Ascending aorta (tissue), 2 donors: Measurements from ENCODE around the gene WWC1. TPM values are rescaled to one million over a fixed set of nuclear protein-coding genes. Genes with fewer than 3 reads are reported as not detected.

Experiments
- DNase-seq, 2 donors: peaks; one replicate each; pipeline ENCODE4 v3.0.0-alpha.2; 2019; ENCODE audit warnings: low spot score in 2 of 2
- H3K27ac ChIP-seq, 2 donors: fragments of 200-600 bp; sonication (generic); one replicate each; pipeline ENCODE4 v1.5.1; 2016 to 2017; ENCODE audit warnings: mild to moderate bottlenecking in 1 of 2
- H3K27me3 ChIP-seq: fragments of 200-600 bp; sonication (generic); one replicate; pipeline ENCODE4 v1.5.1; 2017
- H3K36me3 ChIP-seq, 2 donors: fragments of 200-600 bp; sonication (generic); one replicate each; pipeline ENCODE4 v1.5.1; 2016
- H3K4me1 ChIP-seq, 2 donors: fragments of 200-600 bp; sonication (generic); one replicate each; pipeline ENCODE4 v1.5.1; 2016 to 2017; ENCODE audit warnings: mild to moderate bottlenecking in 1 of 2
- H3K4me3 ChIP-seq, 2 donors: fragments of 200-600 bp; sonication (generic); one replicate each; pipeline ENCODE4 v1.5.1; 2016 to 2017; ENCODE audit warnings: mild to moderate bottlenecking in 1 of 2
- H3K9me3 ChIP-seq, 2 donors: fragments of 200-600 bp; sonication (generic); one replicate each; pipeline ENCODE4 v1.5.1; 2016
- intact Hi-C: fragments of 100-400 bp; cut with DNase I; formaldehyde crosslinking; loops from one replicate; pipeline ENCODE4 v1.15.1; 2023
- total RNA-seq: library from RNA; depleted of rRNA; stranded (reverse); fragments of >200 nt; gene quantifications from one replicate; pipeline ENCODE4 v1.1.0, GENCODE V29; 2016
- TF ChIP-seq, protein P1 (sequence below), 3 experiments: fragments of 200-600 bp in 2 of 3; fragments of 450-650 bp in 1 of 3; sonication (generic) in 2 of 3; IDR thresholded peaks; one replicate each; pipeline ENCODE4 v1.5.1; 2016 to 2019; ENCODE audit warnings: antibody characterized with exemption in 3 of 3, mild to moderate bottlenecking in 1 of 3, moderate library complexity in 1 of 3

WWC1 gene
- total RNA-seq, 1 donor from 2014 or later: not detected

DNA sequence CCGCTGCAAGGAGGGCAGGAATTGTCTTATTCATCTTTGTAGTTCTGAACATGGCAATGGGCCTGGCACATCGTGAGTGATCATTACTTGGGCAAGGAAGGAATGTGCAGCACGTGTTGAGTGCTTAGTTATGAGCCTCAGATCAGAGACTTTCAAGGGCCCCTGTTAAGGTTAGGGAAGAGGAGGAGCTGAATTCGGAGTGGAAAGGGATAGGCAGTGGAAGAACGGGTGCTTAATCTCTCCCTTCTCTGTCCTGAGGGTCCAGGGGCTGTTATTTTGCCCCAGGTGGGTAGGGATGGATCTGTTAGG lies 135.4 kb downstream of the WWC1 start:
- Histone ChIP-seq H3K4me3 (no peak overlapping the region), H3K27ac (no peak overlapping the region), H3K27me3 (no peaks in the 10 kb centered on the region), H3K4me1 (no peaks in the 10 kb centered on the region), H3K36me3 (no peaks in the 10 kb centered on the region), H3K9me3 (no peaks in the 10 kb centered on the region)
- intact Hi-C loops: no loop called here
- no peak for DNase-seq
- TF ChIP-seq, protein P1, sequence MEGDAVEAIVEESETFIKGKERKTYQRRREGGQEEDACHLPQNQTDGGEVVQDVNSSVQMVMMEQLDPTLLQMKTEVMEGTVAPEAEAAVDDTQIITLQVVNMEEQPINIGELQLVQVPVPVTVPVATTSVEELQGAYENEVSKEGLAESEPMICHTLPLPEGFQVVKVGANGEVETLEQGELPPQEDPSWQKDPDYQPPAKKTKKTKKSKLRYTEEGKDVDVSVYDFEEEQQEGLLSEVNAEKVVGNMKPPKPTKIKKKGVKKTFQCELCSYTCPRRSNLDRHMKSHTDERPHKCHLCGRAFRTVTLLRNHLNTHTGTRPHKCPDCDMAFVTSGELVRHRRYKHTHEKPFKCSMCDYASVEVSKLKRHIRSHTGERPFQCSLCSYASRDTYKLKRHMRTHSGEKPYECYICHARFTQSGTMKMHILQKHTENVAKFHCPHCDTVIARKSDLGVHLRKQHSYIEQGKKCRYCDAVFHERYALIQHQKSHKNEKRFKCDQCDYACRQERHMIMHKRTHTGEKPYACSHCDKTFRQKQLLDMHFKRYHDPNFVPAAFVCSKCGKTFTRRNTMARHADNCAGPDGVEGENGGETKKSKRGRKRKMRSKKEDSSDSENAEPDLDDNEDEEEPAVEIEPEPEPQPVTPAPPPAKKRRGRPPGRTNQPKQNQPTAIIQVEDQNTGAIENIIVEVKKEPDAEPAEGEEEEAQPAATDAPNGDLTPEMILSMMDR (IDR thresholded peaks at IDR 0.05): no peak

DNA sequence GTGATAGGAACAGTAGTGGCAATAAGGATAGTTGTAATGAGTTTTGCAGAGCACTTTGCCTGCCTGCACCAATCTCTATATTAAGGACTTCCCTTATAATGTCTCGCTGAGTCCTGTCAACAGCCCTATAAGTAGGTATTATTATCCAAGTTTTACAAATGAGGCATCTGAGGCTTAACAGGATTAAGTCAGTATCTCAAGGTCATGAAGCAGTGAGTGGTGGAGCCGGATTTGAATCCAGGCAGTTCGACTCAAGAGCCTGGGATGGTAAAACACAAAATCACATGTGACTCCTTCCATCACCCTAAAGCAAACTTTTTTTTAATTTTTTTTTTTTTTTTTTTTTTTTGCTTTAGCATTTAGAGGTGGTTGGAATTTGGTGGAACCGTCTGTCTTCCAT lies 135.8 kb downstream of the WWC1 start:
- no peak for DNase-seq
- Histone ChIP-seq H3K27ac (no peak overlapping the region), H3K27me3 (no peaks in the 10 kb centered on the region), H3K9me3 (no peaks in the 10 kb centered on the region), H3K4me3 (no peak overlapping the region), H3K36me3 (no peaks in the 10 kb centered on the region), H3K4me1 (no peaks in the 10 kb centered on the region)
- TF ChIP-seq, protein P1 (IDR thresholded peaks at IDR 0.05): no peak
- intact Hi-C loops: no loop called here

DNA sequence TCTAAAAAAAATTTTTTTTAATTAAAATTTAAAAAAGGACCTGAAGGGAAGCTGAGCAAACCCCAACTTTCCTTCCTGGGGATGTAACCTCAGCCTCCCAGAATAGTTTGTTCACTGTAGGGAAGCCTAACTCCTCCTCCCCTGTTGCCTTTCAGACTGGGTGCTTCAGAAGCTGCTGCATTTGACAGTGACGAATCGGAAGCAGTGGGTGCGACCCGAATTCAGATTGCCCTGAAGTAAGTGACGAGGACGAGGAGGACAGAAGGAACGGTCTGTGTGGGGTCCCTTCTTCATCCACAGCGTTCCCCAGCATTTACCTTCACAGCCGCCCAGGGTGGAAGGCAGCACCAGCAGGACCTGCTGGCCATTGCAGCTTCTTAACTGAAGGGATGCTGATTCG lies 137.1 kb downstream of the WWC1 start:
- Histone ChIP-seq H3K4me1 (no peaks in the 10 kb centered on the region), H3K9me3 (no peaks in the 10 kb centered on the region), H3K4me3 (no peak overlapping the region), H3K36me3 (no peaks in the 10 kb centered on the region), H3K27me3 (no peaks in the 10 kb centered on the region), H3K27ac (no peak overlapping the region)
- no peak for DNase-seq
- intact Hi-C loops: no loop called here
- TF ChIP-seq, protein P1 (IDR thresholded peaks at IDR 0.05): no peak

DNA sequence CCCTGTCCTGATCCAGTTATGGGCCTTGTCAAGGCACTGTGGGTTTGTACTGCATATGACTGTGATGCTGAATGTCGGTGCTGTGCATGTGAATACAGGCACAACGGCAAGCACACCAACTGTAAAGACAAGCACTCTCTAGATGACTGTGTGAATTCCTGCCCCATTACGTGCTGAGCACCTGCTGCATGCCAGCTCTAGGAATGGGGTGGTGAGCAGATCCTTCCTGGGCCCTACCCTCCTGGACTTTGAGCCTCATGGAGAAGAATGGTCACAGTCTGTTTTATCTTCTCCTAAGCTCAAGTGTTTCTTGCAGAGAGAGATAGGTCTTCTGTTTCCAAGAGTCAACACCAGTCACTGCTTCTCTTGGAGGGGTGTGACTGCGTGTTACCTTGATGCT lies 138.9 kb downstream of the WWC1 start:
- no peaks in the 10 kb centered on the region for H3K27me3 ChIP-seq
- TF ChIP-seq, protein P1 (IDR thresholded peaks at IDR 0.05): no peak
- no peaks in the 10 kb centered on the region for H3K36me3 ChIP-seq
- H3K4me1 ChIP-seq: no peaks in the 10 kb centered on the region
- H3K9me3 ChIP-seq: no peaks in the 10 kb centered on the region
- H3K4me3 ChIP-seq: no peak overlapping the region
- intact Hi-C loops: no loop called here
- DNase-seq: no peak
- no peak overlapping the region for H3K27ac ChIP-seq

DNA sequence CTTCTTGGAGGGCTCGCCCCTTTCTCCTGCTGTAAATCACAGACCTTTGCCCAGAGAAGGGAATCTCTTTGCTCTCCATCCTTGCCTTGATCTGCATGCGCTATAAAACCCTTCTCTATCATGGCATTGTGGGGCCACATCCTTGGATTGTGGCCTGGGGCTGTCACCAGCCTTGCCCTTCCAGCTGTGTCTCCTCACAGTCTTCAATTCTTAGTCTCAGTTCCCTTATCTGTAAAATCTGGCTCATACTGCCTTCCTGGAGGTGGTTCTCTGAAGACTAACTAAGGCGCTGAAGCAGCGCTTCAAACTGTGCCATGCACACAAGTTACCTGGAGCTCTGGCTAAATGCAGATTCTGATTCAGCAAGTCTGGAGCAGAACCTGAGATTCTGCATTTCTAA lies 141.5 kb downstream of the WWC1 start:
- no peaks in the 10 kb centered on the region for H3K27me3 ChIP-seq
- intact Hi-C loops: no loop called here
- H3K9me3 ChIP-seq: no peaks in the 10 kb centered on the region
- H3K4me1 ChIP-seq: no peaks in the 10 kb centered on the region
- DNase-seq: no peak
- TF ChIP-seq, protein P1 (IDR thresholded peaks at IDR 0.05): no peak
- H3K36me3 ChIP-seq: no peaks in the 10 kb centered on the region
- H3K4me3 ChIP-seq: no peak overlapping the region
- no peak overlapping the region for H3K27ac ChIP-seq

DNA sequence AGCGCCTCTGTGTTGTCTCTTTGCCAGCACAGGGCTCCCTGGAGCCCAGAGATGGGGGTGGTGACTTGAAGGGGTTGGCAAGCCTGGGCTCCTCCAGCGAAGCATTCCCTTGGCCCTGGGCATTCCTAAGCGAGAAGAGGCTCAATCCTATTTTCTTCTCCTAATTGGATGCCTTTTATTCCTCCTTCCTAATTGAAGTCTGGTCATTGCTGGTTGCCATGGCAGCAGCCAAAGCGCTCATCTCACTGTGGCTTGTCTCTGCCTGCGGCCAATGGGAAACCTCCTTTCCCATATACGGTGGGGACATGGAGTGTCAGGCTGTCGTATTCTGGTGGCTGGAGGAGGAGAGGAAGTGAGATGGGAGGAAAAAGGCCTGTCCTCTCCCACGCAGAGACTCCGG lies 142.6 kb downstream of the WWC1 start:
- H3K4me1 ChIP-seq: no peaks in the 10 kb centered on the region
- H3K36me3 ChIP-seq: no peaks in the 10 kb centered on the region
- H3K4me3 ChIP-seq: no peak overlapping the region
- H3K27me3 ChIP-seq: no peaks in the 10 kb centered on the region
- no peaks in the 10 kb centered on the region for H3K9me3 ChIP-seq
- no peak overlapping the region for H3K27ac ChIP-seq
- no peak for DNase-seq
- TF ChIP-seq, protein P1 (IDR thresholded peaks at IDR 0.05): no peak
- intact Hi-C loops: no loop called here
